ENCODE measurements around the gene FAM193B. TPM values are rescaled to one million over a fixed set of nuclear protein-coding genes. Genes with fewer than 3 reads are reported as not detected.

The FAM193B gene
- total RNA-seq (2014; rRNA removed), result 33.9 and 41.1 TPM in 2 replicates
- percentile 86 among the genes with signal in this experiment for Bru-seq, nascent RNA
- BruChase-seq, experiment 1, labeled RNA remaining after a 6-hour chase, result percentile 81 among the genes with signal in this experiment
- BruChase-seq, experiment 2, labeled RNA remaining after a 2-hour chase, result percentile 88 among the genes with signal in this experiment
- long read RNA-seq, transcript FAM193B-204 (4 exons, 1,870 nt), result major isoform, 9 of 85 reads
- long read RNA-seq, transcript FAM193B-217 (9 exons, 2,913 nt), result minor isoform, 5 of 85 reads
- long read RNA-seq, partial matches to known transcripts, result 24 of 85 reads
- long read RNA-seq, other reads (novel, unspliced or antisense), result 45 of 85 reads

DNA sequence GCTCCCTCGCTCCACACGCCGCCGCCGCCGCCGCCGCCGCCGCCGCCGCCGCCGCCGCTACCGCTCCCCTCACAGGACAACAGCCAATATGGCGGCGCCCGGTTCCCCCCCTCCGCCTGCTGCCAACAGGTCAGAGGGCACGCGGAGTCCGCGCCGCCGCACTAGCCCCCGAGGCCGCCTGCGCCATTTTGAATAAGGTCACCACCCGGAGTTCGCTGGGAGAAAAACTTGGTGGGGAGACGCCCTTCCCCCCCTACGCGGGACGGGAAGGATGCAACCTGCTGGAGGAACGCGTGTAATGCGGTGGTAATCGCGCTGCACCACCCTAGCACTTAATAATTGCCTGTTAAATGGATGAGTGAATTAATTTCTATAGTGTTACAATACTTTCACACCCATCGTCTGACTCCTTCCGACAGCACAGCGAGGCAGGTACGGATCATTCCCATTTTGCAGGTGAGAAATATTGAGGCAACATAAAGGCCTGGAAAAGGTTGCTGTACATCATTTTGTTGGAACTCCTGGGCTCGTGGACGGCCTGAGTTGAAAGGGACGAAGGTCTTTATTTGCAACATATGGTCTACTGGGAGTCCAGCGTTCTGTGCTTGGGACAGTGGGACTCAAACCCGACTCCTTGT, at the start of gene FAM193B:
Gene FAM193B (minus strand): TSS at position 90 of the 638 bp plus-strand sequence. CDS start 105 bp downstream, outside the sequence.
- peaks cover 15% of the 10 kb centered on the region; the same call in 1 of the 2 replicates for H4K20me1 ChIP-seq (ENCODE audit: low read length)
- no peaks in the 10 kb centered on the region; the same call in 1 of the 2 replicates for H3K36me3 ChIP-seq (ENCODE audit: low read depth, low read length)
- peak within 1 kb of the TSS; percentile 79 for H3K9ac ChIP-seq (ENCODE audit: low read length)
- DNase-seq (peak; percentile 91), ATAC-seq (peak; percentile 84)
- intact Hi-C loops (cut with micrococcal nuclease), result loop anchor here (2.0 to 5.0 kb wide), 2 partner anchors 37 to 38 kb away; partner anchors contain the start of genes DDX41 and TMED9
- peaks cover 21% of the 10 kb centered on the region for H3K4me1 ChIP-seq (ENCODE audit: insufficient read depth, low read length)
- TSS peak; percentile 93 for BruUV-seq (replicated peaks)
- TF ChIP-seq EZH2 (IDR thresholded peaks at IDR 0.05; ENCODE audit: low read length, unreplicated experiment), result no peak
- TF ChIP-seq, protein P1, sequence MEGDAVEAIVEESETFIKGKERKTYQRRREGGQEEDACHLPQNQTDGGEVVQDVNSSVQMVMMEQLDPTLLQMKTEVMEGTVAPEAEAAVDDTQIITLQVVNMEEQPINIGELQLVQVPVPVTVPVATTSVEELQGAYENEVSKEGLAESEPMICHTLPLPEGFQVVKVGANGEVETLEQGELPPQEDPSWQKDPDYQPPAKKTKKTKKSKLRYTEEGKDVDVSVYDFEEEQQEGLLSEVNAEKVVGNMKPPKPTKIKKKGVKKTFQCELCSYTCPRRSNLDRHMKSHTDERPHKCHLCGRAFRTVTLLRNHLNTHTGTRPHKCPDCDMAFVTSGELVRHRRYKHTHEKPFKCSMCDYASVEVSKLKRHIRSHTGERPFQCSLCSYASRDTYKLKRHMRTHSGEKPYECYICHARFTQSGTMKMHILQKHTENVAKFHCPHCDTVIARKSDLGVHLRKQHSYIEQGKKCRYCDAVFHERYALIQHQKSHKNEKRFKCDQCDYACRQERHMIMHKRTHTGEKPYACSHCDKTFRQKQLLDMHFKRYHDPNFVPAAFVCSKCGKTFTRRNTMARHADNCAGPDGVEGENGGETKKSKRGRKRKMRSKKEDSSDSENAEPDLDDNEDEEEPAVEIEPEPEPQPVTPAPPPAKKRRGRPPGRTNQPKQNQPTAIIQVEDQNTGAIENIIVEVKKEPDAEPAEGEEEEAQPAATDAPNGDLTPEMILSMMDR (conservative IDR thresholded peaks at IDR 0.05; ENCODE audit: low read depth, low read length), result peak; percentile 34; the same call in 1 of the 2 replicates
- H3K4me2 ChIP-seq (ENCODE audit: low read length), result peak within 1 kb of the TSS; percentile 93
- no peaks in the 10 kb centered on the region for H3K9me3 ChIP-seq (ENCODE audit: low read length)
- H3F3A ChIP-seq (ENCODE audit: low read length, unreplicated experiment), result no peaks in the 10 kb centered on the region
- H3K9me2 ChIP-seq (replicated peaks; ENCODE audit: low read length), result no peaks in the 10 kb centered on the region
- H2AFZ ChIP-seq (ENCODE audit: low read length), result peak within 1 kb of the TSS; percentile 99
- POLR2A ChIA-PET (ENCODE audit: unreplicated experiment), result no interaction called here
- CTCF ChIA-PET, result no interaction called here
- H3K27ac ChIP-seq (ENCODE audit: low read length), result no peak within 1 kb of the TSS
- H3K4me3 ChIP-seq (ENCODE audit: low read length), result peak within 1 kb of the TSS; percentile 93
- H3K79me2 ChIP-seq (ENCODE audit: low read length), result peaks cover 50% of the 10 kb centered on the region
- no peaks in the 10 kb centered on the region for H3K27me3 ChIP-seq (ENCODE audit: low read length)

DNA sequence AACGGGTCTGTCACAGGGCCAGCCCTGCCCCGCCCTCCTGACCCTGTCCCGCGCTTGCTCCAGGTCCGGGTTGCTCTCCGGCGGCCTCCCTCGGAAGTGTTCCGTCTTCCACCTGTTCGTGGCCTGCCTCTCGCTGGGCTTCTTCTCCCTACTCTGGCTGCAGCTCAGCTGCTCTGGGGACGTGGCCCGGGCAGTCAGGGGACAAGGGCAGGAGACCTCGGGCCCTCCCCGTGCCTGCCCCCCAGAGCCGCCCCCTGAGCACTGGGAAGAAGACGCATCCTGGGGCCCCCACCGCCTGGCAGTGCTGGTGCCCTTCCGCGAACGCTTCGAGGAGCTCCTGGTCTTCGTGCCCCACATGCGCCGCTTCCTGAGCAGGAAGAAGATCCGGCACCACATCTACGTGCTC, 49.8 kb upstream of the FAM193B start:
- H3K9ac ChIP-seq (ENCODE audit: low read length), result no peak overlapping the region
- no peak overlapping the region for H3K4me3 ChIP-seq (ENCODE audit: low read length)
- no peaks in the 10 kb centered on the region for H3K27me3 ChIP-seq (ENCODE audit: low read length)
- intact Hi-C loops (cut with micrococcal nuclease), result no loop called here
- H3K4me2 ChIP-seq (ENCODE audit: low read length), result no peak overlapping the region
- DNase-seq (no peak), ATAC-seq (no peak)
- H3F3A ChIP-seq (ENCODE audit: low read length, unreplicated experiment), result no peaks in the 10 kb centered on the region
- no peaks in the 10 kb centered on the region for H3K9me2 ChIP-seq (replicated peaks; ENCODE audit: low read length)
- no peaks in the 10 kb centered on the region for H3K9me3 ChIP-seq (ENCODE audit: low read length)
- H3K79me2 ChIP-seq (ENCODE audit: low read length), result peaks cover 16% of the 10 kb centered on the region
- H2AFZ ChIP-seq (ENCODE audit: low read length), result no peak overlapping the region
- ChIA-PET POLR2A (ENCODE audit: unreplicated experiment) (no interaction called here), CTCF (no interaction called here)
- no peak overlapping the region for H3K27ac ChIP-seq (ENCODE audit: low read length)
- no peaks in the 10 kb centered on the region for H4K20me1 ChIP-seq (ENCODE audit: low read length)
- BruUV-seq (replicated peaks), result no TSS peak
- TF ChIP-seq, protein P1 (conservative IDR thresholded peaks at IDR 0.05; ENCODE audit: low read depth, low read length), result no peak
- TF ChIP-seq EZH2 (IDR thresholded peaks at IDR 0.05; ENCODE audit: low read length, unreplicated experiment) (no peak), EZH2phosphoT487 (IDR thresholded peaks at IDR 0.05; ENCODE audit: borderline replicate concordance, low read length) (no peak)
- H3K36me3 ChIP-seq (ENCODE audit: low read depth, low read length), result no peaks in the 10 kb centered on the region
- peaks cover 7% of the 10 kb centered on the region; the same call in 1 of the 2 replicates for H3K4me1 ChIP-seq (ENCODE audit: insufficient read depth, low read length)

DNA sequence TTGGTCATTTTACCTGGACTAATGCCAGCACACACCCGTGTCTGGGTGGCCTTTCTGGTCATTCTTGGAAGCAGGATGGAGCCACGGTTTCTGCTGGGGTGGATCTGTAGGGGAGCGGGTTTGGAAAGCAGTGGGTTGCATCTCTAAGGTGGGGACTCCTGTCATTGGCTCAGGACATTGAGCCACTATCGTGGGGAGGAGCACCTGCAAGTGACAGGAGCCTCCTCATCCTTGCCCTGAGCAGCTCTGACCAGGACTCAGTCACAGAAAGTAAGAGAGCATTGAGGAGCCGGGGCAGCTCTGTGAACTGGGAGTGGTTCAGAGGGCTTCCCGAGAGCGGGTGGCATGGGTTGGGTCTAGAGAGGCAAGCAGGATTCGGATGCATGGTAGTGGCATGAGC, 49.3 kb upstream of the FAM193B start:
- DNase-seq (no peak), ATAC-seq (no peak)
- ChIA-PET CTCF (no interaction called here), POLR2A (ENCODE audit: unreplicated experiment) (no interaction called here)
- no peaks in the 10 kb centered on the region for H3K9me3 ChIP-seq (ENCODE audit: low read length)
- H3K9me2 ChIP-seq (replicated peaks; ENCODE audit: low read length), result no peaks in the 10 kb centered on the region
- intact Hi-C loops (cut with micrococcal nuclease), result no loop called here
- H3K27ac ChIP-seq (ENCODE audit: low read length), result no peak overlapping the region
- peaks cover 16% of the 10 kb centered on the region for H3K79me2 ChIP-seq (ENCODE audit: low read length)
- TF ChIP-seq EZH2phosphoT487 (IDR thresholded peaks at IDR 0.05; ENCODE audit: borderline replicate concordance, low read length) (no peak), EZH2 (IDR thresholded peaks at IDR 0.05; ENCODE audit: low read length, unreplicated experiment) (no peak)
- TF ChIP-seq, protein P1 (conservative IDR thresholded peaks at IDR 0.05; ENCODE audit: low read depth, low read length), result no peak
- BruUV-seq (replicated peaks), result no TSS peak
- no peak overlapping the region for H3K4me3 ChIP-seq (ENCODE audit: low read length)
- no peak overlapping the region for H3K4me2 ChIP-seq (ENCODE audit: low read length)
- H3K4me1 ChIP-seq (ENCODE audit: insufficient read depth, low read length), result peaks cover 9% of the 10 kb centered on the region; the same call in 1 of the 2 replicates
- H3K9ac ChIP-seq (ENCODE audit: low read length), result no peak overlapping the region
- H3K27me3 ChIP-seq (ENCODE audit: low read length), result no peaks in the 10 kb centered on the region
- no peak overlapping the region for H2AFZ ChIP-seq (ENCODE audit: low read length)
- H3K36me3 ChIP-seq (ENCODE audit: low read depth, low read length), result no peaks in the 10 kb centered on the region
- no peaks in the 10 kb centered on the region for H4K20me1 ChIP-seq (ENCODE audit: low read length)
- H3F3A ChIP-seq (ENCODE audit: low read length, unreplicated experiment), result no peaks in the 10 kb centered on the region

Data from PC-3 (cell line).